DND-41 (cell line): ENCODE data around the gene NOS1.

ENCODE experiments used
- ATAC-seq: fragments of 200-7000 bp; cut with Tn5 transposase; 3 replicates; pipeline ENCODE4 v1.9.1; 2021; ENCODE audit warnings: low read depth; ENCODE audit not compliant: insufficient read depth
- DNase-seq: peaks from one replicate; pipeline ENCODE4 v3.0.0-alpha.2; 2020
- H2AFZ ChIP-seq: 2 replicates; pipeline ENCODE4 v1.6.0; 2012; ENCODE audit warnings: low read depth, low read length
- H3K27ac ChIP-seq: 2 replicates; pipeline ENCODE4 v1.5.1; 2012; ENCODE audit warnings: low read length, inconsistent platforms
- H3K27me3 ChIP-seq: fragments of 200-600 bp; sonication (generic); 2 replicates; pipeline ENCODE4 v1.6.0; 2012; ENCODE audit warnings: low read length, mild to moderate bottlenecking, inconsistent platforms; ENCODE audit not compliant: insufficient read depth, poor library complexity
- H3K36me3 ChIP-seq: 2 replicates; pipeline ENCODE4 v1.5.1; 2012; ENCODE audit warnings: low read length, inconsistent platforms; ENCODE audit not compliant: insufficient read depth
- H3K4me1 ChIP-seq: 2 replicates; pipeline ENCODE4 v1.5.1; 2012; ENCODE audit warnings: mild to moderate bottlenecking, low read length; ENCODE audit not compliant: insufficient read depth
- H3K4me2 ChIP-seq: 2 replicates; pipeline ENCODE4 v1.6.0; 2012; ENCODE audit warnings: mild to moderate bottlenecking, moderate library complexity, low read length, inconsistent platforms; ENCODE audit not compliant: insufficient read depth
- H3K4me3 ChIP-seq, 2 experiments: fragments of 200-600 bp in 1 of 2; shearing (Covaris generic) in 1 of 2; 2 replicates each; pipeline ENCODE4 v1.5.1; 2012 to 2016; ENCODE audit warnings: inconsistent platforms in 2 of 2, low read length in 2 of 2, mild to moderate bottlenecking in 2 of 2, low read depth in 1 of 2, moderate library complexity in 1 of 2
- H3K79me2 ChIP-seq: 2 replicates; pipeline ENCODE4 v1.6.0; 2012; ENCODE audit warnings: low read length, inconsistent platforms; ENCODE audit not compliant: insufficient read depth
- H3K9ac ChIP-seq: 2 replicates; pipeline ENCODE4 v1.6.0; 2012; ENCODE audit warnings: low read depth, mild to moderate bottlenecking, inconsistent platforms, low read length, moderate library complexity
- H3K9me3 ChIP-seq: 2 replicates; pipeline ENCODE4 v1.5.1; 2012; ENCODE audit warnings: low read length, moderate library complexity, mild to moderate bottlenecking, inconsistent platforms; ENCODE audit not compliant: insufficient read depth, severe bottlenecking
- H4K20me1 ChIP-seq: 2 replicates; pipeline ENCODE4 v1.6.0; 2012; ENCODE audit warnings: low read length; ENCODE audit not compliant: insufficient read depth
- EZH2 ChIP-seq: IDR thresholded peaks from 3 replicates; pipeline ENCODE4 v1.6.1; 2012; ENCODE audit warnings: borderline replicate concordance, low read depth, mild to moderate bottlenecking, moderate library complexity, low read length, inconsistent platforms; ENCODE audit not compliant: severe bottlenecking
- TF ChIP-seq, protein P1 (sequence below): IDR thresholded peaks from 2 replicates; pipeline ENCODE4 v1.5.1; 2012; ENCODE audit warnings: borderline replicate concordance, low read length, moderate library complexity, mild to moderate bottlenecking; ENCODE audit not compliant: poor library complexity, severe bottlenecking; ENCODE audit errors: extremely low read depth

Gene NOS1

DNA sequence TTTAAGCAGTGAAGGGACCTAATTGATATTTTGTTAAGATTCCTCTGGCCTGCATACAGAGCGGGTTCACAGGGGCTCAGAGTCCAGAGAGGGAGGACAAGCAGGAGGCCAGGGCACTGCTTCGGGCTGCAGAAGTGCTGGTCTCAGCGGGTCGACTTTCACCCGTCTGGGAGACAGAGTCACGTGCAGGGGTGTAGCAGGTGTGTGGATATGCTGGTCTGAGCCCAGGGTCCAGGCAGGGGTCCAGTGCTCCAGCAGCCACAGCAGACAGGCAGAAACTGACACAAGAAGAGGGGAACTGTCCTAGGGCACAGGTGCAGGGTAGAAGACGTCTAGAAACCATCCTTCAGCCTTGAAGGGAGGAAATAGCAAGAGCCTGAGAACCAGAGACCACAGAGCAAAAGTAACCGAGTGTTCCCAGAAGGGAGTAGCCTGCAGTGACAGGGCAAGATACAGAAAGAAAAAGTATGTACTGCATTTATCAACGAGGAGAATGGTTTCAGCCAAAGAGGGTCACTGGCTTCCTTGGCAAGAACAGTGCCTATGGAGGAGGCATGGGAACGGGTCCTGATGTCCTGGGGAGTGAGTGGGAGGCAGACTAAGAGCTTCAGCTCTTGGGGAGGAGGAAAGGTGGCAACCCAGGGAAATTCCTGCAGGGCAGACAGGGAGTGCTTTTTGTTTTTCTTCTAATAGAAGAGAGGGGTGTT is 199.8 kb downstream of the NOS1 start:
- Histone ChIP-seq H3K27me3 (no peaks in the 10 kb centered on the region), H3K79me2 (no peaks in the 10 kb centered on the region), H3K4me1 (no peaks in the 10 kb centered on the region), H3K36me3 (peaks cover 98% of the 10 kb centered on the region), H3K4me2 (no peak overlapping the region), H3K27ac (no peak overlapping the region), H2AFZ (no peak overlapping the region), H3K4me3 (no peak overlapping the region), H3K9me3 (no peaks in the 10 kb centered on the region), H3K9ac (no peak overlapping the region), H4K20me1 (no peaks in the 10 kb centered on the region)
- no peak for DNase-seq
- ATAC-seq = no peak
- TF ChIP-seq, protein P1, sequence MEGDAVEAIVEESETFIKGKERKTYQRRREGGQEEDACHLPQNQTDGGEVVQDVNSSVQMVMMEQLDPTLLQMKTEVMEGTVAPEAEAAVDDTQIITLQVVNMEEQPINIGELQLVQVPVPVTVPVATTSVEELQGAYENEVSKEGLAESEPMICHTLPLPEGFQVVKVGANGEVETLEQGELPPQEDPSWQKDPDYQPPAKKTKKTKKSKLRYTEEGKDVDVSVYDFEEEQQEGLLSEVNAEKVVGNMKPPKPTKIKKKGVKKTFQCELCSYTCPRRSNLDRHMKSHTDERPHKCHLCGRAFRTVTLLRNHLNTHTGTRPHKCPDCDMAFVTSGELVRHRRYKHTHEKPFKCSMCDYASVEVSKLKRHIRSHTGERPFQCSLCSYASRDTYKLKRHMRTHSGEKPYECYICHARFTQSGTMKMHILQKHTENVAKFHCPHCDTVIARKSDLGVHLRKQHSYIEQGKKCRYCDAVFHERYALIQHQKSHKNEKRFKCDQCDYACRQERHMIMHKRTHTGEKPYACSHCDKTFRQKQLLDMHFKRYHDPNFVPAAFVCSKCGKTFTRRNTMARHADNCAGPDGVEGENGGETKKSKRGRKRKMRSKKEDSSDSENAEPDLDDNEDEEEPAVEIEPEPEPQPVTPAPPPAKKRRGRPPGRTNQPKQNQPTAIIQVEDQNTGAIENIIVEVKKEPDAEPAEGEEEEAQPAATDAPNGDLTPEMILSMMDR = no peak
- no peak for TF ChIP-seq EZH2

DNA sequence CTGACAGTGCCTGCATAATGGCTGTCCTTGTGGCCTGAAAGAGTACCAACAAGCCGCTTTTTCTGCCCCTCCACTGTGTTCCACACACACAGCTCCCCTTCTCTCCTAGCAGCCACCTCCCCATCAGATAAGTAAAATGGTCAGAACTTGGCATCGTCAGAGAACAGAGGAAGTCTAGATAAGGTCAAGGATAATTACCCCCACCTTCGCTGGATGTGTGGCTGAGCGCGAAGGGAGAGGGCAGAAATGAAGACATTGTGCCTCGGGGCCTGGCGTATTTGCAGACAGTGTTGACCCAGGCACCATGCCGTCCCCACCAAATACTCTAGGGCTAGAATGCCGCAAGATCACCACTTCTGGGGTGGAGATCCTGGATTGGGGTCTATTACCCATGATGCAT is 201.8 kb downstream of the NOS1 start:
- no peak overlapping the region for H3K9ac ChIP-seq
- ATAC-seq (no peak), DNase-seq (no peak)
- H3K9me3 ChIP-seq = no peaks in the 10 kb centered on the region
- H3K27ac ChIP-seq = no peak overlapping the region
- H3K79me2 ChIP-seq = no peaks in the 10 kb centered on the region; the same call in 1 of the 2 replicates
- no peak overlapping the region for H2AFZ ChIP-seq
- no peaks in the 10 kb centered on the region for H3K27me3 ChIP-seq
- TF ChIP-seq EZH2 = no peak
- TF ChIP-seq, protein P1 = no peak
- no peak overlapping the region for H3K4me3 ChIP-seq
- no peaks in the 10 kb centered on the region for H4K20me1 ChIP-seq
- H3K36me3 ChIP-seq = peaks cover 99% of the 10 kb centered on the region
- H3K4me1 ChIP-seq = peaks cover 8% of the 10 kb centered on the region; the same call in 1 of the 2 replicates
- H3K4me2 ChIP-seq = no peak overlapping the region

DNA sequence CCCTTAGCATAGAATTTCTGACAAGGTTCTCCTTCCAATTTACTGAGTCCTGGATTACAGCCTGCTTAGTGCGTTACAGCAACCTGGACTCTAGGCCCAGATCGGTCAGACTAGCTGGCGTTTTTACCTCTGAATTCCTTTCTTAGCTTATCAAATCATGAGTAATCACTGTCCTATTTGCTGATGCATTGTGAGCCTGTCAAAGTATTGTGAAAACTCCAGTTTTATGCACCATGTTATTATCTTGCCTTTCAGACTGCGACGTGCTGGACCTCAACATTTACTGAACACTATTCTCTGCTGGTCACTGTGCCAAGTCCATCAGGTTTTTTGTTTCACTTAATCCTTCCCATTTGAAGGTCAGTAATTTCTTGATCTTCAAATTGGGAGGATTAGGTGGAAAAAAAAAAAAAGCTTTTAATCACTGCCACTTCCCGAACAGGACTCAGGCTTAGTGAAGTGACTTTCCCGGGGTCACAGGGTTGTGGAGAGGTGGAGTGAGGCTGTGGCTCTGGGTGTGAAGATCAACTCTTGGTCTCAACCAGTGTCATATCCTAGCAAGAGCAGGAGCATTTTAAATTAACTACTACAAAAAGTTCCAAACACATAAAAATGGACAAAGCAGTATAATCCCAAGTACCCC is 202.4 kb downstream of the NOS1 start:
- Histone ChIP-seq H2AFZ (no peak overlapping the region), H3K27me3 (no peaks in the 10 kb centered on the region), H3K27ac (no peak overlapping the region), H3K79me2 (no peaks in the 10 kb centered on the region; the same call in 1 of the 2 replicates), H3K4me1 (peaks cover 14% of the 10 kb centered on the region), H3K9me3 (no peaks in the 10 kb centered on the region), H3K4me2 (no peak overlapping the region), H3K36me3 (peaks cover 99% of the 10 kb centered on the region), H4K20me1 (no peaks in the 10 kb centered on the region), H3K9ac (no peak overlapping the region), H3K4me3 (no peak overlapping the region)
- DNase-seq (no peak), ATAC-seq (no peak)
- TF ChIP-seq EZH2 = no peak
- TF ChIP-seq, protein P1 = no peak
